Measurements from ENCODE around the gene EEFSEC. TPM values are rescaled to one million over a fixed set of nuclear protein-coding genes. Genes with fewer than 3 reads are reported as not detected.

EEFSEC gene
- total RNA-seq, 1 donor from 2014 or later: 0.92 TPM

GRCh38 chr3:128413003-128413370, 259.7 kb downstream of the EEFSEC start:
- Mint-ChIP-seq H3K4me3 (no peak overlapping the region), H3K4me1 (peaks cover 21% of the 10 kb centered on the region), H3K27ac (no peak overlapping the region), H3K9me3 (no peaks in the 10 kb centered on the region), H3K27me3 (ENCODE audit: insufficient read depth, low read depth) (peaks cover 3% of the 10 kb centered on the region), H3K36me3 (no peaks in the 10 kb centered on the region)
- Histone ChIP-seq H3K4me1 (peaks cover 18% of the 10 kb centered on the region), H3K27ac (no peak overlapping the region), H4K20me1 (ENCODE audit: low read depth) (no peaks in the 10 kb centered on the region), H3K4me2 (peak overlapping the region; percentile 48), H2AFZ (replicated peaks) (peak overlapping the region; percentile 12), H3K79me2 (ENCODE audit: low read depth) (no peaks in the 10 kb centered on the region), H3K36me3 (no peaks in the 10 kb centered on the region), H3K9ac (no peak overlapping the region), H3K9me3 (ENCODE audit: low read depth) (no peaks in the 10 kb centered on the region), H3K4me3 (no peak overlapping the region), H3F3A (ENCODE audit: low read depth) (peaks cover 12% of the 10 kb centered on the region), H3K27me3 (no peaks in the 10 kb centered on the region)
- peak; percentile 41 for DNase-seq (ENCODE audit: low spot score)
- TF ChIP-seq EZH2 (IDR thresholded peaks at IDR 0.05) (no peak), EZH2phosphoT487 (IDR thresholded peaks at IDR 0.05) (no peak)
- TF ChIP-seq, protein P1, sequence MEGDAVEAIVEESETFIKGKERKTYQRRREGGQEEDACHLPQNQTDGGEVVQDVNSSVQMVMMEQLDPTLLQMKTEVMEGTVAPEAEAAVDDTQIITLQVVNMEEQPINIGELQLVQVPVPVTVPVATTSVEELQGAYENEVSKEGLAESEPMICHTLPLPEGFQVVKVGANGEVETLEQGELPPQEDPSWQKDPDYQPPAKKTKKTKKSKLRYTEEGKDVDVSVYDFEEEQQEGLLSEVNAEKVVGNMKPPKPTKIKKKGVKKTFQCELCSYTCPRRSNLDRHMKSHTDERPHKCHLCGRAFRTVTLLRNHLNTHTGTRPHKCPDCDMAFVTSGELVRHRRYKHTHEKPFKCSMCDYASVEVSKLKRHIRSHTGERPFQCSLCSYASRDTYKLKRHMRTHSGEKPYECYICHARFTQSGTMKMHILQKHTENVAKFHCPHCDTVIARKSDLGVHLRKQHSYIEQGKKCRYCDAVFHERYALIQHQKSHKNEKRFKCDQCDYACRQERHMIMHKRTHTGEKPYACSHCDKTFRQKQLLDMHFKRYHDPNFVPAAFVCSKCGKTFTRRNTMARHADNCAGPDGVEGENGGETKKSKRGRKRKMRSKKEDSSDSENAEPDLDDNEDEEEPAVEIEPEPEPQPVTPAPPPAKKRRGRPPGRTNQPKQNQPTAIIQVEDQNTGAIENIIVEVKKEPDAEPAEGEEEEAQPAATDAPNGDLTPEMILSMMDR (IDR thresholded peaks at IDR 0.05): no peak

DNA sequence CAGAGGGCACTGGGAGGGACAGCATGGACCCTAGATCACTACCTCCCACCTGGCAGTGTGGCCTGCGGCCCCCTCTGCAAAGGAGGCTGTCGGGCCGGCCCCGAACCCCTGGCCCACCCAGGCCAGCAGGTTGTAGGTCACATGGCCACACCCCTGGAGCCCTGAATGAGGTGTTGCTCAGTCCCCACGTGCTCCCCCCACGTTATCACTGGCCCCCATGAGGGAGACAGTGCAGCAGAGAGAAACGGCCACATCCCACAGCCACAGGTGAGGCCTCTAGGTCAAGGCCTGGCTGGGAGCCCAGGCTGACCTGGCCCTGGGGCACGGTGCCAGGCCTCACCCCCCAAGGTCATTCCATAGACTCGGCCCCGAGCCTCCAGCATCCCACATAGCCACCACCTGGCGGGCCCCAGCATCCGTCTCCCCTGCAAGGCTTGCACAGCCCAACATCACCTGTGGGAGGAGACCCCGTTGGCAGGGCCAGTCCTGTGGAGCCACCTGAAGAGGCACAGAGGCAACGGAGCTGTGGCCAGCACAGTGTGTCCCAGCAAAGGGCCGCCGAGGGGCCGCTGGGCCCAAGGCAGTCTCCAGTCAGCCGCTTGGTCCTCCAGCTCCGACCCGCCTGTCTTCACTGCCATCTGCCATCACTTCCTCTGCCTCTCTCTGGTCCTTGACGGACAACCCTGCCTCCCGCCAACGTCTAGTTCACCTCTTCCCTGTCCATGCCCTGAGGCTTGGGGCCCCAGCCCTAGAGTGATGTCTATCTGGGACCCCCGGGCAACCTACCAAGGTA, 260.3 kb downstream of the EEFSEC start:
- Histone ChIP-seq H3K27me3 (no peaks in the 10 kb centered on the region), H3K27ac (no peak overlapping the region), H3K4me3 (no peak overlapping the region), H3K4me1 (peaks cover 18% of the 10 kb centered on the region), H3F3A (ENCODE audit: low read depth) (peaks cover 12% of the 10 kb centered on the region), H3K9ac (no peak overlapping the region), H3K9me3 (ENCODE audit: low read depth) (no peaks in the 10 kb centered on the region), H3K79me2 (ENCODE audit: low read depth) (no peaks in the 10 kb centered on the region), H3K4me2 (peak overlapping the region; percentile 48), H4K20me1 (ENCODE audit: low read depth) (no peaks in the 10 kb centered on the region), H3K36me3 (no peaks in the 10 kb centered on the region), H2AFZ (replicated peaks) (peak overlapping the region; percentile 12)
- H3K27me3 Mint-ChIP-seq (ENCODE audit: insufficient read depth, low read depth): peaks cover 3% of the 10 kb centered on the region
- H3K36me3 Mint-ChIP-seq: no peaks in the 10 kb centered on the region
- H3K27ac Mint-ChIP-seq: no peak overlapping the region
- DNase-seq (ENCODE audit: low spot score): no peak
- no peaks in the 10 kb centered on the region for H3K9me3 Mint-ChIP-seq
- TF ChIP-seq, protein P1 (IDR thresholded peaks at IDR 0.05): no peak
- TF ChIP-seq EZH2 (IDR thresholded peaks at IDR 0.05) (no peak), EZH2phosphoT487 (IDR thresholded peaks at IDR 0.05) (no peak)
- peaks cover 21% of the 10 kb centered on the region for H3K4me1 Mint-ChIP-seq
- no peak overlapping the region for H3K4me3 Mint-ChIP-seq

DNA sequence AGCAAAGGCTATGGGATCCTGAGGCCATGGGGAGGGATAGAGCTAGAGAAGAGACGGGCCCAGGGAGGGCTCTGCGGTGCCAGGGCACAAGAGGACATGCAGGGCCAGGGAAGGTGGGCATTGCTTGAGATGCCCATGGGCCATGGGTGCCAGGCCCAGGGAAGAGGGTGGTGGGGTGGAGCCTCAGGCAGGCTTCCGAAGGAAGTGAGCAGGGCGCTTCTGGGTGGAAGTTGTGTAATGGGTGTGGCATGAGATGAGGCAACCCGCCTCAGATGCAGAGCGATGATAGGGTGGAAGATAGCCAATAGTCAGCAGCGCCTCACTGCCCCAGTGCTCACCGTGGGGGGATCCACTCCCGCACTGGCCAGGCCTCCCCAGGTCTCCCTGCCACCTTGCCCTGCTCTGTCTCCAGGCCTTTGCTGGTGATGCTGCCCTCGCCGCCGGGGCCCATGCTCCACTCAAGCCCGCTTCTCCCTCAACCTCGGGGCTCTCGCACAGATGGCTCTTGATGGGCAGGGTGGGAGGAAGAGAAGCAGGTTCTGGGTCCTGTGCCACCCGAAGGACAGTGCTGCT, 262.0 kb downstream of the EEFSEC start:
- no peak overlapping the region for H3K27ac Mint-ChIP-seq
- peaks cover 12% of the 10 kb centered on the region for H3F3A ChIP-seq (ENCODE audit: low read depth)

More for the DNA sequence above, 262.0 kb downstream of the EEFSEC start:
- Histone ChIP-seq H3K4me3 (no peak overlapping the region), H3K4me2 (no peak overlapping the region), H3K36me3 (no peaks in the 10 kb centered on the region), H2AFZ (replicated peaks) (no peak overlapping the region), H3K27ac (no peak overlapping the region), H3K27me3 (no peaks in the 10 kb centered on the region), H3K9me3 (ENCODE audit: low read depth) (no peaks in the 10 kb centered on the region), H3K4me1 (peaks cover 18% of the 10 kb centered on the region), H4K20me1 (ENCODE audit: low read depth) (no peaks in the 10 kb centered on the region), H3K9ac (no peak overlapping the region), H3K79me2 (ENCODE audit: low read depth) (no peaks in the 10 kb centered on the region)
- Mint-ChIP-seq H3K27me3 (ENCODE audit: insufficient read depth, low read depth) (peaks cover 8% of the 10 kb centered on the region), H3K4me1 (peaks cover 19% of the 10 kb centered on the region), H3K4me3 (no peak overlapping the region), H3K36me3 (peaks cover 4% of the 10 kb centered on the region), H3K9me3 (no peaks in the 10 kb centered on the region)
- TF ChIP-seq EZH2phosphoT487 (IDR thresholded peaks at IDR 0.05) (no peak), EZH2 (IDR thresholded peaks at IDR 0.05) (no peak)
- TF ChIP-seq, protein P1 (IDR thresholded peaks at IDR 0.05): no peak
- no peak for DNase-seq (ENCODE audit: low spot score)
